ENCODE measurements around the gene KLHL25. TPM values are rescaled to one million over a fixed set of nuclear protein-coding genes. Genes with fewer than 3 reads are reported as not detected.

KLHL25 gene
- total and polyA plus RNA-seq, 2 of the 8 experiments (the other 6 are each of a cell fraction or from before 2014, with no cell fraction given), result 16.5 to 22.0 TPM

DNA sequence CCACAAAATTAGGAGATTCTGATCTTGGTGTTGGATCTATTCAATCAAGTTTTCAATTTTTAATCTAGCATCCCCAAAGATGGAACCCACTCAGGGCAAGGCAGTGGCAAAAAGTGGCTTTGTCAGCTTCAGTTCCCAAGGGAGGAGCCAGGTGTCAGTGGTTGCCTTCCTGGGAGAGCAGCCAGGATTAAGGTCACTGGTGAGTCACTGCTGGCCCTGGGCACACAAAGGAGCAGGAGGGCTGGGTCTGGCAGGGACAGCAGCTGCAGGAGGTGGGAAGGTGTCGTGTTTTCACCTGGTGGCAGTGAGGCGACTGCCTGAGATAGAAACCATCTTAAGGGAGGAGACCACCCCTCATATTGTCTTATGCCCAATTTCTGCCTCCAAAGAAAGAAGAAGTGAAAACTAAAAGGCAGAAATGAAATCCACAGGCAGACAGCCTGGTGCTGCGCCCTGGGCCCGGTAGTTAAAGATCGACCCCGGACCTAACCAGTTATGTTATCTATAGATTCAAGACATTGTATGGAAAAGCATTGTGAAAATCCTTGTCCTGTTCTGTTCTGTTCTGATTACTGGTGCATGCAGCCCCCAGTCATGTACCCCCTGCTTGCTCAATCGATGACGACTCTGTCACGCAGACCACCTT lies 5.9 kb upstream of the KLHL25 start:
- Histone ChIP-seq H4K8ac (ENCODE audit: extremely low read depth, insufficient read depth, low read length) (no peak overlapping the region), H3K79me2 (ENCODE audit: control insufficient read depth in 1 of 2, insufficient read depth in 2 of 2, low read length in 2 of 2) (no peaks in the 10 kb centered on the region)
- CTCF ChIA-PET (ENCODE audit: partially characterized antibody), result interaction anchor here (0.7 to 6.8 kb wide), 10 partner anchors 11 to 197 kb away, joined by 3 to 34 read pairs (median 4); no protein-coding TSS in a partner anchor

More for the DNA sequence above, 5.9 kb upstream of the KLHL25 start:
- H3K56ac ChIP-seq (replicated peaks; ENCODE audit: insufficient read length, low read depth, low read length), result no peak overlapping the region
- H3K4me2 ChIP-seq (ENCODE audit: insufficient read depth in 1 of 2, low read depth in 2 of 2, low read length in 2 of 2), result no peak overlapping the region
- POLR2A ChIA-PET (ENCODE audit: partially characterized antibody), result no interaction called here
- no peaks in the 10 kb centered on the region for H3K23me2 ChIP-seq (ENCODE audit: low read depth, low read length)
- no peaks in the 10 kb centered on the region for H3K36me3 ChIP-seq (ENCODE audit: control insufficient read depth in 2 of 4, insufficient read depth in 4 of 4, low read length in 3 of 4)
- 84% methylated on average over 9 of the region's 9 CpGs; no CpG with 5 or more reads in 1 of the 2 experiments for WGBS, 2 experiments (ENCODE audit: extremely low coverage in 1 of 2, insufficient coverage in 1 of 2, insufficient read length in 1 of 2, insufficient replicate concordance in 2 of 2, low coverage in 1 of 2, low lambda C conversion rate in 2 of 2, missing lambda C conversion rate in 1 of 2)
- no peak overlapping the region for H3K4ac ChIP-seq (replicated peaks; ENCODE audit: insufficient read length, low read depth, low read length)
- no peak overlapping the region for H3K18ac ChIP-seq (ENCODE audit: extremely low read depth, low read length)
- no peak overlapping the region for H3K27ac ChIP-seq (ENCODE audit: low read depth, low read length)
- no peaks in the 10 kb centered on the region for H4K20me1 ChIP-seq (replicated peaks in 1 of 2; ENCODE audit: control insufficient read depth in 1 of 2, insufficient read depth in 2 of 2, low read length in 2 of 2)
- no peak overlapping the region for H3K4me3 ChIP-seq (ENCODE audit: extremely low read depth in 1 of 4, insufficient read depth in 2 of 4, low read depth in 3 of 4, low read length in 4 of 4)
- FAIRE-seq (no peak), DNase-seq (ENCODE audit: low read depth in 1 of 2, low spot score in 2 of 2) (no peak)
- no peak overlapping the region for H2AK5ac ChIP-seq (ENCODE audit: low read depth, low read length)
- H2AFZ ChIP-seq (ENCODE audit: low read length), result no peak overlapping the region
- no peak overlapping the region for H4K91ac ChIP-seq (replicated peaks; ENCODE audit: insufficient read length, low read length)
- H4K5ac ChIP-seq (ENCODE audit: insufficient read length, low read depth, low read length), result no peak overlapping the region
- no peaks in the 10 kb centered on the region for H3K79me1 ChIP-seq (ENCODE audit: low read depth, low read length)
- no peak overlapping the region for H2BK120ac ChIP-seq (replicated peaks; ENCODE audit: low read depth, low read length)
- no peak overlapping the region for H2BK20ac ChIP-seq (ENCODE audit: low read length)
- no peak overlapping the region for H3K14ac ChIP-seq (ENCODE audit: insufficient read length)
- TF ChIP-seq SP4 (IDR thresholded peaks at IDR 0.05; ENCODE audit: low read length), result no peak
- no peak for TF ChIP-seq CREB1 (IDR thresholded peaks at IDR 0.05)
- peak in 1 of 2 experiments; percentile 8; a peak in 1 of 4 replicates for TF ChIP-seq RAD21 (IDR thresholded peaks at IDR 0.05 in 1 of 2, conservative IDR thresholded peaks at IDR 0.05 in 1 of 2; ENCODE audit: low read depth in 2 of 2, low read length in 2 of 2)
- no peak for TF ChIP-seq SP1 (IDR thresholded peaks at IDR 0.05; ENCODE audit: low read depth, low read length)
- no peak for TF ChIP-seq CTBP2 (IDR thresholded peaks at IDR 0.05; ENCODE audit: borderline replicate concordance, insufficient read depth, insufficient read length, low read length)
- H2BK12ac ChIP-seq (ENCODE audit: low read depth, low read length), result no peak overlapping the region
- peaks cover 0 to 4% (median 1%) of the 10 kb centered on the region in 4 experiments; a peak in 3 of 7 replicates for H3K27me3 ChIP-seq (replicated peaks in 1 of 4; ENCODE audit: control insufficient read depth in 3 of 4, extremely low read depth in 1 of 4, insufficient read depth in 3 of 4, low read length in 3 of 4)
- no peak overlapping the region for H2BK15ac ChIP-seq (ENCODE audit: low read length)
- no peak overlapping the region for H3K23ac ChIP-seq (ENCODE audit: insufficient read length)
- H3K9ac ChIP-seq (replicated peaks in 1 of 4; ENCODE audit: extremely low read depth in 1 of 4, low read depth in 3 of 4, low read length in 3 of 4), result no peak overlapping the region
- peaks cover 0 to under 1% (median 0%) of the 10 kb centered on the region in 4 experiments; a peak in 1 of 7 replicates for H3K4me1 ChIP-seq (replicated peaks in 1 of 4; ENCODE audit: control insufficient read depth in 3 of 4, insufficient read depth in 4 of 4, low read length in 3 of 4)
- no peak overlapping the region for H2BK5ac ChIP-seq (ENCODE audit: low read depth, low read length)
- no peaks in the 10 kb centered on the region; a peak in 1 of 4 replicates for H3K9me3 ChIP-seq (ENCODE audit: insufficient read depth in 2 of 2, low read depth in 1 of 2, low read length in 1 of 2)
